ENCODE results near the gene GLT1D1. TPM values are rescaled to one million over a fixed set of nuclear protein-coding genes. Genes with fewer than 3 reads are reported as not detected.

Gene GLT1D1
- total RNA-seq, 4 donors from 2014 or later, result 0.09 to 10.4 (median 0.71) TPM

DNA sequence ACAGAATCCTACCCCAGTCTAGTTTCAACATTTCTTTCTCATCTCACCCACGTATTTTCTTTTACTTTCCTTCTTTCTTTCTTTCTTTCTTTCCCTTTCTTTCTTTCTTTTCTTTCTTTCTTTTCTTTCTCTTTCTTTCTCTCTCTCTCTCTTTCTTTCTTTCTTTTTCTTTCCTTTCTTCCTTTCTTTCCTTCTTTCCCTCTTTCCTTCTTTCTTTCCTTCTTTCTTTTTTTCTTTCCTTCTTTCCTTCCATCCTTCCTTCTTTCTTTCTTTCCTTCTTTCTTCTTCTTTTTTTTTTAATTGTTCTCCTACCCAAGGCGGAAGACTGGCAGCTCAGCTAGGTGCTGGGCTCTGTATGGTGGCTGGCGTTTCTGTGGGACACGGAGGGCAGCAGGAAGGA lies 55.0 kb downstream of the GLT1D1 start:
- ATAC-seq (ENCODE audit: low FRiP score) (no peak), DNase-seq (ENCODE audit: low spot score) (no peak)
- TF ChIP-seq, protein P1, sequence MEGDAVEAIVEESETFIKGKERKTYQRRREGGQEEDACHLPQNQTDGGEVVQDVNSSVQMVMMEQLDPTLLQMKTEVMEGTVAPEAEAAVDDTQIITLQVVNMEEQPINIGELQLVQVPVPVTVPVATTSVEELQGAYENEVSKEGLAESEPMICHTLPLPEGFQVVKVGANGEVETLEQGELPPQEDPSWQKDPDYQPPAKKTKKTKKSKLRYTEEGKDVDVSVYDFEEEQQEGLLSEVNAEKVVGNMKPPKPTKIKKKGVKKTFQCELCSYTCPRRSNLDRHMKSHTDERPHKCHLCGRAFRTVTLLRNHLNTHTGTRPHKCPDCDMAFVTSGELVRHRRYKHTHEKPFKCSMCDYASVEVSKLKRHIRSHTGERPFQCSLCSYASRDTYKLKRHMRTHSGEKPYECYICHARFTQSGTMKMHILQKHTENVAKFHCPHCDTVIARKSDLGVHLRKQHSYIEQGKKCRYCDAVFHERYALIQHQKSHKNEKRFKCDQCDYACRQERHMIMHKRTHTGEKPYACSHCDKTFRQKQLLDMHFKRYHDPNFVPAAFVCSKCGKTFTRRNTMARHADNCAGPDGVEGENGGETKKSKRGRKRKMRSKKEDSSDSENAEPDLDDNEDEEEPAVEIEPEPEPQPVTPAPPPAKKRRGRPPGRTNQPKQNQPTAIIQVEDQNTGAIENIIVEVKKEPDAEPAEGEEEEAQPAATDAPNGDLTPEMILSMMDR (IDR thresholded peaks at IDR 0.05), result no peak

DNA sequence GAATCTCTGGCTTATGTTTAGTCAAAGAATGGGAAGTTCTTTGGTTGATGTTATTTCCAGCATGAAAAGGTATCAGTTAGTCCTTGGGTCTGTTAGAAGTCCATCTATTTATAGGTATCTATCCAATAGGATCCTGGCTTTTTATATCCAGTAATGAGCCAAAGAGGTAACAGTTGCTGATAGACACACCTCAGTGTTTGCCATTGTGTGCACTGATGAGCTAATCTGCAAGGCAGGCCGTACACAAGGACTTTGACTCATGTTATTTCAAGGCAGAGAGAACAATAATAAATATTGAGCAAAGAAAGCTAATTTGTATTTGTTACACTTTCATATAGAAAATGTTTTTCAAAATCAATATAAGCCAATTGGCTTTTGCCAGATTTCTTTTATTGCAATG lies 56.4 kb downstream of the GLT1D1 start:
- TF ChIP-seq, protein P1 (IDR thresholded peaks at IDR 0.05), result no peak
- ATAC-seq (ENCODE audit: low FRiP score) (no peak), DNase-seq (ENCODE audit: low spot score) (no peak)

DNA sequence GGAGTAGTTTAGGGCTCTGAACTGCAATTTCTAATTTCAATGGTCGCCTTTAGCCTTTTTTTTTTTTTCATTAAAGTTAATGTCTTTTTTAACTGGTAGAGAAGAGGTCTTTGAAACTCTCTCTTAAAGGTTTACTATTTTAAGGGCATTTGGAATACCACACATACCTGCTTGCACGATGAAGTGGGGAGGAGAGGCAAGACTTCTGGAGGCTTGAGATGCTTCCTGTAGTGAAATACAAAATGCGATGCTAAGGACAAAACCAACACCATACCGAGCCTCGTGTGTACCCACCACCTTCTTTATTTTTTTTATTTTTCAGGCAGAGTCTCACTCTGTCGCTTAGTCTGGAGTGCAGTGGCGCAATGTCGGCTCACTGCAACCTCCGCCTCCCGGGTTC lies 57.4 kb downstream of the GLT1D1 start:
- TF ChIP-seq, protein P1 (IDR thresholded peaks at IDR 0.05), result no peak
- DNase-seq (ENCODE audit: low spot score) (no peak), ATAC-seq (ENCODE audit: low FRiP score) (no peak)

DNA sequence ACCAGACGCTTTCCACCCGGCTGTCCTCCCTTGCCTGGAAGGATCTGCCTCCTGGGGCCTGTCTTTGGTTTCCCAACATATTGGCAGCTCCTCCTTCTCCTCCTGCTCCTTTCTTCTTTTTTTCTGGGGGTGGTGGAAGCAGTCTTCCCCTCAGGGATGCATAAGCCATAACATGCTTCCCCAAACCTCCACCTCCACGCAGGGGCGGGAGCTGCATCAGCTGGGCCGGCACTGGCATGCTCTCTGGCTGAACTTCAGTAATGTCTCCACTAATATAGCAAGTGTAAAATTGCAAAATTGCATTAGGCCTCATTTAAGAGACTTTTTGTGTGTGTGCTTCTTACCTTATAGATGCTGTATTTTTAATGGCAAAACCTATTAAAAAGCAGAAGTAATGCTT lies 58.6 kb downstream of the GLT1D1 start:
- ATAC-seq (ENCODE audit: low FRiP score) (no peak), DNase-seq (ENCODE audit: low spot score) (no peak)
- TF ChIP-seq, protein P1 (IDR thresholded peaks at IDR 0.05), result no peak

DNA sequence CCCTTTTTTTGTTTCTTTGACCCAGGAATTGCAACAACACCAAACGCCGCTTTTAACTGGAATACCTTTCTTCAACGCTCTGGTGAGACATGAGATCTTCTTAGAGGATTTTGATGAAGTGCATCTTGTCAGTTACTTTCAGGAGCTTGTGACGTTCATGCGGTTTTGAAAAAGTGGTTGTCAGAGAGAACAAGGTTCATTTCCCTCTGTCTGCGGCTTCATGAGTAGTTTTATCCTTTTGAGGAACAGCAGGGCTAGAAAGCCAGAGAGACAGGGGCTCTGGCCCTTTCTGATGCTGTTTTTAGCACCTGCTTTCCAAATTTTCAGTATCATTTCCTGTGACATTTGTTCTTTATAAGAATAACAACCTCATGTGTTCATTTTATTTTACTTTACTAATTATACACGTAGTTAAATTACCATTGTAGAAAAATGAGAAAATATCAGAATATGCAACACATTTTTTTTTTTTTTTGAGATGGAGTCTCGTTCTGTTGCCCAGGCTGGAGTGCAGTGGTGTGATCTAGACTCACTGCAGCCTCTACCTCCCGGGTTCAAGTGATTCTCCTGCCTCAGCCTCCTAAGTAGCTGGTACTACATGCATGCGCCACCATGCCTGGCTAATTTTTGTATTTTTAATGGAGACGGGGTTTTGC lies 61.8 kb downstream of the GLT1D1 start:
- TF ChIP-seq, protein P1 (IDR thresholded peaks at IDR 0.05), result no peak
- ATAC-seq (ENCODE audit: low FRiP score), result no peak
- DNase-seq (ENCODE audit: low spot score), result no peak

DNA sequence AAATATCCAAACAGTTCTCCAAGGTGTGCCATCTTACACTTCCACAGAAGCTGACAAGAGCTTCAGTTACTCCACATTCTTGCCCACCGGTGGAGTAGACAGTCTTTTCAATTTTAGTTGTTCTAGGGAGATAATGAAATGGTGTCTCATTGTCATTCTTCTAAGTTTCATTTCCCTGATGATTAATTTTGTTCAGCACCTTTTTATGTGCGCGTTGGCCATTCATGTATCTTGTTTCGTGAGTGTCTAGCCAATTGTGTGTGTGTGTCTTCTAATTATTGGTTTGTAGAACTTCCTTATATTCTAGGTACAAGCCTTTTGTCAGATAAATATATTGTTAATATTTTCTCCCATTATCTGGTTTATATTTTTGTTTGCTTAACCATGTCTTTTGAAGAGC lies 63.1 kb downstream of the GLT1D1 start:
- ATAC-seq (ENCODE audit: low FRiP score) (no peak), DNase-seq (ENCODE audit: low spot score) (no peak)
- TF ChIP-seq, protein P1 (IDR thresholded peaks at IDR 0.05), result no peak

DNA sequence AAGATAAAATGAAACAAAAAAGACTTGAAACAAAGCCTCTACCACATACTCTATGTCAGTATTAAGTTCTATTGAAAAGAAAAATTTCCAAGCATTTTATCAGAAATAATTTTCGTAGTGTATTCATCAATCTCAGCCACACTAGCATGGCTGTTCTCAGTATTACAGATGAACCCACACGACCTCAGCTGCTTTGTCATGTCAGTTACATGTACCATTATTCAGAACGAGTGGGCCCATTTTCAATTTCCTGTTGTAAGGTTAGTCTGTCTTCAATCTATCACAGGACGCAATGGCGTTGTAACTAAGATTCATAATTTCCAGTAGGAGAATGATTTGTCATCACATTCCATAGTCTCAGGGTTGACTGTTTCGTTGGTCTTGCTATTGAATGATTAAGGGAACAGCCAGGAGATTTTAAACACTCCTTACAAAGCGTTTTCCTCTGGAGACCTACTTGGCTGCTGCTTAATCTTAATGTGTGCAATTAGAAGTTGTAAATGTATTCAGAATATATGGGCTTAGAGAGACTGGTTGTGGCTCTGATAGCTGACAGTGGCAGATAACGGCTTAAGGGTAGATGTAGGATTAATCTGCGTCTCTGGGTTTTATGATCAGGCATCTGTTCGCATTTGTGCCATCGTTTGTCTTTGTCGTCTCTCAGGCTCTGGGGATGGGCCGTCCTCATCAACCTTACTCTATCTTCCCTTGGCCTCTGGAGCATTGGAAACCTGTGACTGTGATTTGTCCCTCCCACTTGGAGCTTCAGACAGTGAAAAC lies 65.4 kb downstream of the GLT1D1 start:
- ATAC-seq (ENCODE audit: low FRiP score) (no peak), DNase-seq (ENCODE audit: low spot score) (no peak)
- TF ChIP-seq, protein P1 (IDR thresholded peaks at IDR 0.05), result no peak
